HG02852 (cell line): ENCODE data around the gene GALNT5.

Experiments used
- ATAC-seq: cut with Tn5 transposase; IDR thresholded peaks from one replicate; pipeline ENCODE4 v1.9.1; 2021; ENCODE audit warnings: mild to moderate bottlenecking, moderate library complexity; ENCODE audit not compliant: unreplicated experiment

The GALNT5 gene

GRCh38 chr2:157362627-157363026, 105.1 kb downstream of the GALNT5 start:
- no peak for ATAC-seq

DNA sequence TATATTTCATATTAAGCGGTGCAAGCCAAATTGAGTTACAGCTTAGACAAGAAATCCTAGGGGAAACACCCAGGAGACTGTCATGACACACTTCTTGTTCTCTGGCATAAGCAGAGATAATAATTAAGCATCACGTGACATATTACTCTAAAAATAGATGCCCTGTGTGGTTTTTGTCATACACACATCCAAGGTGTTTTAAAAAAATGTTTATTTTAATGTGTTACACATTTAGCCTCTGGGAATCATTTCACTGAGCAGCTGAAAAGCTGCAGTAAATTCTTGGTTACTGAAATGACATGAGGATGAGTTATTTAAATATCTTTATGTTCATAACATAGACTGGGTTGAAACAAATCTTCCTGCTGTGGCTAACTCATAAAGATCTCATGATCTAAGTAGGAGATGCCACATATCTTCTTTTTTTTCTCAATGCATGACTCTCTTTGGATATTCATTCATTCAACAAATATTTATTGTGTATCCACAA, 106.2 kb downstream of the GALNT5 start:
- ATAC-seq = peak; percentile 52
